NCI-H526 (cell line): ENCODE measurements around the gene DGKQ.

Experiments
- DNase-seq, 2 experiments: peaks; one replicate each; lab custom pipeline; 2025; lab: John Stamatoyannopoulos, UW

DGKQ gene

DNA sequence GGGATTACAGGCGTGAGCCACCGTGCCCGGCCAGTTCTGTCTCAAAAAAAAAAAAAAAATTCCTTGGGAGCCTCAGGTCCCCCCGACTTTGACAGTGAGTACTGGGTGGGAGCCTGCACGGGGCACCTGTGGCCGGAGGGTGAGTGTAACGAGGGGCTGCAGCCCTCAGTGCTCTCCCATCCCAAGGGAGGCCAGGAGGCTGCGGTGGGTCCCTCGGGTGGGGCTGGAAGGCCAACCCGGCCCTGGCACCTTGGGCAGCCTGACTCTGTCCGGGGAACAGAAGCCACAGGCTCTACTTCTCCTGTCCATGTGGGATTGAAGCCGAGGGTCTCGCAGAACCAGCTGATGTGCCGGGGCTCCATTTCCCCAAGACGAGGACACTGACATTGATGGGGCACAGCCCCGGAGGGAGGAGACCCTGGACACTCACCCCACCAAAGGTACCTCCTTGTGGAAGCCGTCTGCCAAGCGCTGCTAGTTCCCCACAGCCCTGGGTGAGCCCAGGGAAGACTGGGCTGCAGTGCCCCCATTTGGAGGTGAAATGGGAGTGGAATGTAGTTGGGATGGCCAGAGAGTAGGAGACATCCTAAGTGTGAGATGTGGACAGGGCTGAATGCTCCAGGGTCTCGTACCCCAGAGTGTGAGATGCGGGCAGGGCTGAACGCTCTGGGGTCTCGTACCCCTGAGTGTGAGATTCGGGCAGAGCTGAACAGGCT, 22.1 kb upstream of the DGKQ start:
- no peak for DNase-seq

DNA sequence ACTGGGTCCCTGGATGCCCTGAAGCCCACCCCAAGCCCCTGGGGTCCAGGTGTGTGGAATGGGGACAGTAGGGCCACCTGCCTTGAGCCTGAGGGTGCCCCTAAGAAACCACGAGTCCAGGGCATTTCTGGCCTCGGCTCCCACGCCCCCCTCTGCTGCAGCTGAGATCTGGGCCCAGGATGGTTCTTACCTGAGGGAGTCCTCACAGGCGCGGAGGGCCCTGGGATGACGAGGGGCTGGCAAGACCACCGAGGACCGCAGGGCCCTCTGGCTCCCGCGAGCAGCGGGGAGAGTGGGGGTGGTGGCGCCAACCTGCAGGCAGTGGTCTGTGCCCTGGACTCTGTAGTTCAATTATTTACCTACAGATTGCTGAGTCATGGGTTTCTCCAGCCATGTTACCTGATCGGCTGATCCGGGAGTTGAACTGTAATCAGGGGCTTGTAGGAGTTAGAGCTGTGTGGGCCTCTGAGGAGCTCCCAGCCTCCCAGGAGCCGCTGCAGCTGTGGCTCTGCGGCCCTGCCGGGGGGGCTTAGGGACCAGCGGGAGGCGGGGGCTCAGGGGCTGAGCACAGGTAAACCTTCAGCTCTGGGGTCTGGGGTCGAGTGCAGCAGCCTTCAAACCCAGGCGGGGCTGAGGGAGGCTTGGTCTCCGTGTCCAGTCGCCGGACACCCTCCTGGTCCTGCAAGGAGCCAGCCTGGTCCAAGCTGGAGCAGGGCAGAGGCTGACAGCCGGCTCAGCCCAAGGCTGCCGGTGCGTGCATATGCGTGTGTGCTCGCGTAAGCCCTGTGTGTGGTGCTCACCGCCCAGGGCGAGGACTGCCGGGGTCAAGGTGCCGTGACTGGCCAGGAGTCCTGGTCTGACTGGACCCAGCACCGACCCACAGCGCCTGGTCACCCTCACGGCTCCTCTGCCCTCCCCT, 20.0 kb upstream of the DGKQ start, which contains the start of gene SLC26A1:
SLC26A1 (minus strand) TSS at position 294 of the 919 bp plus-strand sequence. CDS start 1,701 bp downstream, outside the sequence.
- DNase-seq: peak in 1 of 2 experiments; percentile 55

GRCh38 chr4:992297-993110, 19.1 kb upstream of the DGKQ start:
- DNase-seq: peak; percentile 27 to 62

- no peak for DNase-seq
Measured at GRCh38 chr4:991451-992296, 18.3 kb upstream of the DGKQ start.

GRCh38 chr4:990746-991367, 17.5 kb upstream of the DGKQ start:
- DNase-seq: no peak

DNA sequence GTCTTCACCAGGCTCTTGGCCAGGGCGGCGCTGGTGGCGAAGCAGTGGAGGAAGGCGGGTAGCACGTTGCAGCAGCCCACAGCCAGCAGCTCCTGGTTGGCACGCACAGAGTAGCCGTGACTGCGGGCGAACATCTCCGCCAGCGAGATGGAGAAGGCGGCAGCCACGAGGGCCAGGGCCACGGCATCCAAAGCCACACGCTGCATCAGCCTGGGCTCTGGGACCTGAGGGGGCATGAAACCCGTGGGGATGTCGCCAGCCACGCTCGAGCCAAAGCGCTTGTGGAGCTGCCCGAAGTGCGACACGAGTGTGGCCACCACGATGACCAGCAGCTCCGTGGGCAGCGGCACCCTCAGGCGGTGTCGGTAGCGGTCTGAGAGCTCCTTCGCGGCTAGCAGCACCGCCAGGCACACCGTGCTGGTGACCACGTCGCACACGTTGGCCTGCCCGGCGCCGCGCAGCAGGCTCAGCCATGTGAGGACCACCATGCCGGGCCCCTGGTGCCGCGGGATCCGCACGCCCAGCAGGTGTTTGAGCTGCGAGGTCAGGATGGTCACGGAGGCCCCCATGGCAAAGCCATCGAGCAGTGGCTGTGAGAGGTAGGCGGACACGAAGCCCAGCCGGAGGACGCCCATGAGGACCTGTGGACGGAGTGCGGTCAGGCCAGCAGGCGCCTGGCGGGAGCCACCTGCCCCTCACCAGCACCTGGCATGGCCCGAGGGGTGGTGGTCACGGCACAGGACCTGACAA, 16.5 kb upstream of the DGKQ start:
- no peak for DNase-seq

DNA sequence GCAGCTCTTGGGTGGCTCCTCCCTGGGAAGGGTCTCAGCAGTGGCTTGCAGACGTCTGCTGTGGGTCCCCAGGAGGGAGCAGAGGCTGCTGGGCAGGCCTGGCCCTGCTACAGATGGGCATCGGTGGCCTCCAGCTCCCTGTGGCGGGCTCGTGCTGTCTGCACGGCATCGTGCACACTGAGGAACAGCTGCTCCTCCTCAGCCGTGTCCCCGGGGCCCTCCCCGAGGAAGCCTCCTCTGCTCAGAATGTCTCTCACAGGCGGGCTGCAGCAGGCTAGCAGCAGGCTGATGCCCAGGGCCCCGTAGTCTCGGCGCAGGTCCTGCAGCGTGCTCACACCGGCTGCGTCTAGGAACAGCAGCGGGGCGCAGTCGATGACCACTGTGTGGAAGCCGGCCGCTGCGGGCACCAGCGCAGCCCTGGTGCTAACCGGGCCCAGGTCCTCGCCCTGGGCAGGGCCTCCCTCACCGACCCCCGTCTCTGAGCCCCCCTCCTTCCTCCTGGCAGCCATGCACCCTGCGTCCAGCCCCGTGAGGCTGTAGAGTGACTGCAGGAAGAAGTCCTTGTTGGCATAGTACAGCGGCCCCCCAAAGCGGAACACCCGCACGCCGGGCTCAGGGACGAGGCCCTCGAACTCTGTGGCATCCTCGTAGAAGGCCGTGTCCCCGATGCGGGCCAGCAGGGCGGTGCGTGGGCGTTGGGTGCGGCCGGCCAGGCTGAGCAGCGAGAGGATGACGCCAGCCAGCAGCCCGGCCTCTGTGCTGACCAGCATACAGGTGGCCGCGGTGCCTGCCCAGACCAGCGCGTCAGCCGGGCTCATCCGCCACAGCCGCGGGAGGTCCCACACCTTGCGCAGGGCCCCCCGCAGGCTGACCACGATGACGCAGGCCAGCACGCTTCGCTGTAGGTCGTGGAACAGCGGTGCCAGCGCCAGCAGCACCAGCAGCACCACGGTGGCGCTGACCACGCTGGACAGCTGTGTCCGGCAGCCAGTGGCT, 15.7 kb upstream of the DGKQ start:
- no peak for DNase-seq

GRCh38 chr4:987624-988513, 14.5 kb upstream of the DGKQ start:
- DNase-seq: no peak

- peak; percentile 33 to 87 for DNase-seq
Measured at GRCh38 chr4:986879-987623, 13.7 kb upstream of the DGKQ start, which contains the start of gene IDUA. TSS of gene IDUA (plus strand) at chr4:987044. CDS start at chr4:987085, 41 bp downstream.

GRCh38 chr4:986428-986878, 13.1 kb upstream of the DGKQ start:
- DNase-seq: peak in 1 of 2 experiments; percentile 67

- peak; percentile 52 to 88 for DNase-seq
Measured at GRCh38 chr4:985123-985830, 11.9 kb upstream of the DGKQ start.

GRCh38 chr4:984336-985054, 11.1 kb upstream of the DGKQ start:
- no peak for DNase-seq

GRCh38 chr4:982814-983213, 9.4 kb upstream of the DGKQ start:
- no peak for DNase-seq

DNA sequence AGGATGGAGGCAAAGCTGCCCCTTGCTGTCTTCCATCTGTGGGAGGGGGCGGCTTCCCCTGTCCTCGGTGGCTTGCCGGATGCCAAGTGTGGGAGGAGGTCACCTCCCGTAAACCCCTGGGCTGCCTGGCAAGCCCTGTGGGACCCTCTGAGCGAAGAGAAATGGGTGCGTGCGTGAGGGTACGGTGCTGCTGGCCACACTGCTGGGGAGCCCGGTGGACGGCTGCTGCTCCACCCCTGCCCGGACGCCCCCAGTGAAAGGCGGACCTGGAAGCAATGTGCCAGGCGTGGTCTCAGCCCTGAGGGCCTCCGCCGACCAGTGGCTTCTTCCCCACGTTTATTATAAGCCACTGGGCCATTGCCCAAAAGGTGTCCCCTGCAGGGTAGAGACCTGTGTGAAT, 8.9 kb upstream of the DGKQ start:
- DNase-seq: no peak

DNA sequence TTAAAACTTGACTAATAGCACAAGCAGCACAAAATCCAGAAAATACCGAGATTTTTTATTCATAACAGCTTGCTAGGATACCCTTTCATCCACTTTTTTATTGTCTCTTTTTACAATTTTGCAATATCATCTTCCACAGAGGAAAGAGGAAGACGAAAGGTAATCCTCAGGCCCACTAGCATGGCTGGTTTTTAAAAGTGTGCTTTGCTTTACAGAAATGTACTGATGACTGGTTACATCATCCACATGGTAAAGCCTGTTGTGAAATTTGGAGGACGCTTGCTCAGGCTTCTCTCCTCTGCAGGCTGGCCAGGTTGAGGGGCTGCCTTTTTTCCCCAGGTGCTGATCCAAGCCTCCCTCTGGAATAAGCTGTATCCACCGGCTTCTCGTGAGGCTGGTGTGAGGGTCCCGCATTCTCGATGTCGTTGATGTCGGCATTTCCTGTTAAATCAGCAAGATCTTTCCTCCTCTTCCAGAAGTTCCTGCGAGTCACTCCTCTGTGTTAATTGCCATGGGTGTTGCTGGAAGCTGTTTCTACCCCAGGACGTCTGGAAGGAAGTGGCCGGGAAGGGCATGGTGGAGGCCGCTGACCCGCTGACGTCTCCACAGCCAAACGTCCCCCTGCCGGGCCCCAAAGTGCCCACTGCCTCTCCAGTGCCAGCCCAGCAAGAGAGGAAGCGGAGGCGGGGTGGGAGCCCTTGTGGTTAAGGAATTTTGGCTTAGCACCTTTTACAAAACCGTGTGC, 5.8 kb upstream of the DGKQ start:
- no peak for DNase-seq
